ENCODE results near the gene LRRC45. TPM values are rescaled to one million over a fixed set of nuclear protein-coding genes. Genes with fewer than 3 reads are reported as not detected.

Gene LRRC45
- total RNA-seq, 4 donors from 2014 or later = 0.29 to 14.2 (median 5.3) TPM

DNA sequence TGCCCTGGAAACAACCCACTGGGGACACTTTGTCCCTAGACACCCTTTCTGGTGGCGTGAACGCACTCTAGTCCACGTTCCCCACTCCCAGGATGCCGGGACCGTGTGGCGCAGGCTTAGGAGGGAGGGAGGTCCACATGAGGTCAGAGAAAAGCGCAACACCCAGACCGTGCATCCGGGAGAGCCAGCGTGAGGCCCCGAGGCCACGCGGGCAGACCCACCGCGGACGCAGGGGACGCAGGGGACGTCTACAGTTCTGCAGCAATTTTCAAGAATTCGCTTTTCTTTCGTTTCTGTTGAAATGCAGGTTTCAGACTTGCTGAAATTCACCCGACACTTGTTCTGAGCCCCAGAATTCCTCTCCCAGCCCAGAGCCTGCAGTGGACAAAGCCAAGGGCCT, 23.8 kb downstream of the LRRC45 start:
- intact Hi-C loops (cut with DNase I; ENCODE audit: low total_unique reads) = no loop called here
- H3K27ac ChIP-seq = no peak overlapping the region
- peaks cover 0 to 11% of the 10 kb centered on the region in 2 donors for H3K4me1 ChIP-seq
- TF ChIP-seq, protein P1, sequence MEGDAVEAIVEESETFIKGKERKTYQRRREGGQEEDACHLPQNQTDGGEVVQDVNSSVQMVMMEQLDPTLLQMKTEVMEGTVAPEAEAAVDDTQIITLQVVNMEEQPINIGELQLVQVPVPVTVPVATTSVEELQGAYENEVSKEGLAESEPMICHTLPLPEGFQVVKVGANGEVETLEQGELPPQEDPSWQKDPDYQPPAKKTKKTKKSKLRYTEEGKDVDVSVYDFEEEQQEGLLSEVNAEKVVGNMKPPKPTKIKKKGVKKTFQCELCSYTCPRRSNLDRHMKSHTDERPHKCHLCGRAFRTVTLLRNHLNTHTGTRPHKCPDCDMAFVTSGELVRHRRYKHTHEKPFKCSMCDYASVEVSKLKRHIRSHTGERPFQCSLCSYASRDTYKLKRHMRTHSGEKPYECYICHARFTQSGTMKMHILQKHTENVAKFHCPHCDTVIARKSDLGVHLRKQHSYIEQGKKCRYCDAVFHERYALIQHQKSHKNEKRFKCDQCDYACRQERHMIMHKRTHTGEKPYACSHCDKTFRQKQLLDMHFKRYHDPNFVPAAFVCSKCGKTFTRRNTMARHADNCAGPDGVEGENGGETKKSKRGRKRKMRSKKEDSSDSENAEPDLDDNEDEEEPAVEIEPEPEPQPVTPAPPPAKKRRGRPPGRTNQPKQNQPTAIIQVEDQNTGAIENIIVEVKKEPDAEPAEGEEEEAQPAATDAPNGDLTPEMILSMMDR (IDR thresholded peaks at IDR 0.05) = no peak
- no peak for TF ChIP-seq POLR2A (IDR thresholded peaks at IDR 0.05)
- DNase-seq = no peak
- no peaks in the 10 kb centered on the region for H3K27me3 ChIP-seq
- H3K36me3 ChIP-seq = no peaks in the 10 kb centered on the region
- no peak overlapping the region for H3K4me3 ChIP-seq
- no peaks in the 10 kb centered on the region for H3K9me3 ChIP-seq

DNA sequence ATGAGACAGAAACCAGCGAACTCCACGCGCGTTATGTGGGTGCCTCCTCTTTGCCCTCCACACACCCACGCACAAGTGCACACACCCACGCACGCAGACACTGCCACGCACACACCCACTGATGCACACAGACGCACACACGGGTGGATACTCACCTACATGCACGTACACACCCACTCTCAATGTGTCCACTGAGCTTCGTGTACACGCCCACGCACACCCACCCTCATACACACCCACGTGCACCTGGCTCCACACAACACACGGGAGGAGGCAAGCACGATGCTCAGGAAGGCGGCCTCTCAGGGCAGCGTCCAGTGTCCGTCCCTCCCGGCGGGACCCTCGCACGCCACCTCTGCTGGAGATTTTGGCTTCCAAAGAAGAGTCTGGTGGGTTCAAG, 24.3 kb downstream of the LRRC45 start:
- TF ChIP-seq, protein P1 (IDR thresholded peaks at IDR 0.05) = no peak
- no peak for TF ChIP-seq POLR2A (IDR thresholded peaks at IDR 0.05)
- Histone ChIP-seq H3K36me3 (no peaks in the 10 kb centered on the region), H3K27ac (no peak overlapping the region), H3K27me3 (no peaks in the 10 kb centered on the region), H3K9me3 (no peaks in the 10 kb centered on the region), H3K4me3 (no peak overlapping the region), H3K4me1 (peaks cover 0 to 11% of the 10 kb centered on the region in 2 donors)
- no peak for DNase-seq
- intact Hi-C loops (cut with DNase I; ENCODE audit: low total_unique reads) = no loop called here

DNA sequence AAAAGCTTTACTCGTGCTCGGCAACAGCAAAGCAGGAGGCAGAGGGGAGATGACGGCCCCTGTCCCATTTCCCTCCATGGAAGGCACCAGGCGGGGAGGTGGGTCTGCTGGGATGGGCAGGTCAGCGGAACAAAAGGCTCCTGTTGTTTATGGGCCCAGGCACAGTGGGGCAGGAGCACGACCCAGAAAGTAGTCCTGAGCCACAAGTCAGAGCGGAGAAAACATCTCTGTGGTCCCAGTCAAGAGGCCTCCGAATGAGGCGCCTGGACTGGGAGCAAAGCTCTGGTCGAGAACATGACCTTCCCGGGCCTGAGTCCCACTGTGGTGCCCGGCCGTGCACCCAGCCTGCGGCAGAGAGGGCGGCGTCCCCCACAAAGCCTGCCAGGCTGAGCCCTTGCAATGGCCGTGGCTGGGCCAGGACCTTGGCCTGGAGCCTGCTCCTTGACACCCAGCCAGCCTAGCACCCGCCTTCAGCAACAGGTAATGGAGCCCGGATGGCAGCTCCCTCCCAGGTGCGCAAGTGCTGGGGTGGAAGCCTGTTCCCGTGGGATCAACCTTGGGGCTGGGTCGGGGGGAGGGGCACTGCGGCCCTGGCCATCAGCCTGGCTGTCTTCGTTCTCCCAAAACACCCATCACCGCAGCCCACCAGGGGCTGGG, 24.9 kb downstream of the LRRC45 start:
- Histone ChIP-seq H3K27ac (no peak overlapping the region), H3K4me1 (peaks cover 0 to 18% of the 10 kb centered on the region in 2 donors), H3K36me3 (no peaks in the 10 kb centered on the region), H3K4me3 (no peak overlapping the region), H3K27me3 (no peaks in the 10 kb centered on the region), H3K9me3 (no peaks in the 10 kb centered on the region)
- DNase-seq = no peak
- intact Hi-C loops (cut with DNase I; ENCODE audit: low total_unique reads) = no loop called here
- TF ChIP-seq, protein P1 (IDR thresholded peaks at IDR 0.05) = no peak
- TF ChIP-seq POLR2A (IDR thresholded peaks at IDR 0.05) = no peak

GRCh38 chr17:82048571-82048971, 25.5 kb downstream of the LRRC45 start:
- TF ChIP-seq, protein P1 (IDR thresholded peaks at IDR 0.05) = no peak
- no peak for TF ChIP-seq POLR2A (IDR thresholded peaks at IDR 0.05)
- no peak overlapping the region for H3K4me3 ChIP-seq
- intact Hi-C loops (cut with DNase I; ENCODE audit: low total_unique reads) = no loop called here

GRCh38 chr17:82049106-82049505, 26.0 kb downstream of the LRRC45 start:
- Histone ChIP-seq H3K36me3 (no peaks in the 10 kb centered on the region), H3K4me3 (no peak overlapping the region), H3K4me1 (peaks cover 0 to 28% of the 10 kb centered on the region in 2 donors), H3K27ac (no peak overlapping the region), H3K27me3 (no peaks in the 10 kb centered on the region), H3K9me3 (no peaks in the 10 kb centered on the region)
- no peak for TF ChIP-seq POLR2A (IDR thresholded peaks at IDR 0.05)
- TF ChIP-seq, protein P1 (IDR thresholded peaks at IDR 0.05) = no peak
- intact Hi-C loops (cut with DNase I; ENCODE audit: low total_unique reads) = no loop called here
- DNase-seq = no peak

More at GRCh38 chr17:82048571-82048971, 25.5 kb downstream of the LRRC45 start:
- no peaks in the 10 kb centered on the region for H3K36me3 ChIP-seq
- H3K4me1 ChIP-seq = peaks cover 0 to 23% of the 10 kb centered on the region in 2 donors
- no peak for DNase-seq
- no peaks in the 10 kb centered on the region for H3K27me3 ChIP-seq
- no peaks in the 10 kb centered on the region for H3K9me3 ChIP-seq
- H3K27ac ChIP-seq = no peak overlapping the region

Measured in uterus (tissue), 4 donors.